ENCODE results near the gene PHAF1. TPM values are rescaled to one million over a fixed set of nuclear protein-coding genes. Genes with fewer than 3 reads are reported as not detected.
A peak's percentile ranks its signal among the peaks of the same experiment; 100 is the strongest.

Gene PHAF1
- total and polyA plus RNA-seq, 2 of the 13 experiments (the other 11 are each of a cell fraction or from before 2014, with no cell fraction given): 48.3 to 174 TPM

- TF ChIP-seq SCMH1 (CRISPR knock-in tag; IDR thresholded peaks at IDR 0.05; ENCODE audit: borderline replicate concordance) (no peak), ZNF614 (CRISPR knock-in tag; IDR thresholded peaks at IDR 0.05; ENCODE audit: borderline replicate concordance) (no peak), ZNF792 (CRISPR knock-in tag; IDR thresholded peaks at IDR 0.05) (0 out of 2 replicates have a peak, but pooled peaks have one; percentile 8), ZHX2 (IDR thresholded peaks at IDR 0.05; ENCODE audit: low read depth) (no peak), ZHX2 (CRISPR knock-in tag; IDR thresholded peaks at IDR 0.05; ENCODE audit: borderline replicate concordance) (no peak), SP1 (IDR thresholded peaks at IDR 0.05) (no peak), SP1 (CRISPR knock-in tag; IDR thresholded peaks at IDR 0.05) (peak; percentile 30; the same call in 1 of the 2 replicates), ZNF644 (CRISPR knock-in tag; IDR thresholded peaks at IDR 0.05; ENCODE audit: low read depth) (no peak), SKI (IDR thresholded peaks at IDR 0.05; ENCODE audit: partially characterized antibody) (no peak), KLF13 (CRISPR knock-in tag; IDR thresholded peaks at IDR 0.05) (peak; percentile 96), ZNF142 (CRISPR knock-in tag; IDR thresholded peaks at IDR 0.05) (no peak), PATZ1 (CRISPR knock-in tag; IDR thresholded peaks at IDR 0.05) (no peak), HOMEZ (CRISPR knock-in tag; IDR thresholded peaks at IDR 0.05; ENCODE audit: low read depth) (peak; percentile 79; the same call in 1 of the 2 replicates), HDAC2 (CRISPR knock-in tag; IDR thresholded peaks at IDR 0.05) (no peak), ZNF761 (CRISPR knock-in tag; conservative IDR thresholded peaks at IDR 0.05) (no peak)
These were observed 41.2 kb downstream of the PHAF1 start, which contains the start of gene B3GNT9 (continued) for GRCh38 chr16:67150833-67151396.

All from HepG2 (cell line).